Activated naive CD8-positive, alpha-beta T cell treated with anti-CD3 and anti-CD28 coated beads, Interleukin-2, amount 50 U/mL, for 24 hours (primary cell): ENCODE measurements around the gene GP1BB.

Source experiments
- ATAC-seq: fragments of 150-1000 bp; cut with Tn5 transposase; one replicate; pipeline ENCODE4 v1.10.0; 2021
- DNase-seq: peaks from one replicate; pipeline ENCODE4 v3.0.0; 2021
- H3K27ac Mint-ChIP-seq: one replicate; pipeline ENCODE4 v1.8.0; 2021; ENCODE audit warnings: mild to moderate bottlenecking, mixed read lengths
- H3K27me3 Mint-ChIP-seq: one replicate; pipeline ENCODE4 v1.8.0; 2021; ENCODE audit warnings: mixed read lengths
- H3K36me3 Mint-ChIP-seq: one replicate; pipeline ENCODE4 v1.8.0; 2021; ENCODE audit warnings: low read depth, mixed read lengths
- H3K4me1 Mint-ChIP-seq: one replicate; pipeline ENCODE4 v1.8.0; 2021; ENCODE audit warnings: mixed read lengths
- H3K4me3 Mint-ChIP-seq: one replicate; pipeline ENCODE4 v1.8.0; 2021; ENCODE audit warnings: mild to moderate bottlenecking, moderate library complexity, mixed read lengths
- H3K9me3 Mint-ChIP-seq: one replicate; pipeline ENCODE4 v1.8.0; 2021; ENCODE audit warnings: mixed read lengths

The GP1BB gene

DNA sequence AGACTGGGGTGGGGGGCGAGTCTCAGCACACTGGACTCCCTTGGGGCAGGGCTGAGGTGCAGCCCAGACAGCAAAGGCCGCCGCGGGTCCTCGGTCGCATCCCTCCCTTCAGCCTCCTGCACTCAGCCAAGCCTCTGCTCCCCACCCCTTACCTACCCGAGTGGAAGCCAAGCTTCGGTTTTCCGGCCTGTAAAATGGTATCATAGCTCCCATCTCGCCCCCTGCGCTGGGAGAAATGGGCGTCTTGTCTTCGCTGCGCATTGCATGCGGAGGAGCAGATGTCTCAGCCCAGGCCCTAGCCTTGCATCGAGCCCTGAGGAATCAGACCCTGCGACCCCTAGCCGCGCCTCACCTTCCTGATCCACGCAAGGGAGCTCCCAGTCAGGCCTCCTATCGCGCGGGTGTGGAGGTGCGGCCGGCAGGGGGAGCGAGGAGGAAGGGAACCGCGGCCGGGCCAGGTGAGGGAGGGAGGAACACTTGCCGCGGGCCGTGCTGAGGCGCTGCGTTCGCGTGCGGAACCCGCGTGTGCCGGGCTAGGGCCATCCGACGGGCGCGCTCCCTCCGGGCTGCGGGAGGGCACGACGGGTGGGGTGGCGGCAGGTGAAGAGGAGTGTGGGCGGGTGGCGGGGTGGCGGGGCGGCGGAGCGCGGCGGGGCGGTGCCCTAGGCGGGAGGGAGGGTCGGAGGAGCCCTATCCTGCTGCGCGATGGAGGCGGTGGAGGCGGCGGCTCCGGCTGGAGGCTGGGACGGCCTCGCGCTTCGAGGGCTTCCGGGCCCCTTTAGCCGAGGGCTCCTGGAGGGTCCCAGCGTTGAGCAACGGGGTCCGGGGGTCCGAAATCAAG lies 33.2 kb downstream of the GP1BB start:
- DNase-seq (peak; percentile 61), ATAC-seq (peak; percentile 13)
- H3K27me3 Mint-ChIP-seq, result peaks cover 62% of the 10 kb centered on the region

GRCh38 chr22:19757140-19757984 lies 34.0 kb downstream of the GP1BB start:
- Mint-ChIP-seq H3K27me3 (peaks cover 68% of the 10 kb centered on the region), H3K4me3 (peak overlapping the region; percentile 23), H3K27ac (no peak overlapping the region), H3K4me1 (peaks cover 32% of the 10 kb centered on the region), H3K9me3 (no peaks in the 10 kb centered on the region), H3K36me3 (peaks cover 2% of the 10 kb centered on the region)
- DNase-seq, result no peak
- ATAC-seq, result no peak

More for the DNA sequence above, 33.2 kb downstream of the GP1BB start:
- Mint-ChIP-seq H3K4me1 (peaks cover 29% of the 10 kb centered on the region), H3K27ac (no peak overlapping the region), H3K4me3 (peak overlapping the region; percentile 21), H3K36me3 (peaks cover 2% of the 10 kb centered on the region), H3K9me3 (no peaks in the 10 kb centered on the region)

- Mint-ChIP-seq H3K4me3 (peak overlapping the region; percentile 23), H3K27me3 (peaks cover 72% of the 10 kb centered on the region), H3K36me3 (peaks cover 2% of the 10 kb centered on the region), H3K9me3 (no peaks in the 10 kb centered on the region), H3K4me1 (peaks cover 32% of the 10 kb centered on the region), H3K27ac (no peak overlapping the region)
- no peak for ATAC-seq
- no peak for DNase-seq
These were observed 34.9 kb downstream of the GP1BB start for GRCh38 chr22:19757985-19758895.

GRCh38 chr22:19758896-19759426 lies 35.6 kb downstream of the GP1BB start:
- Mint-ChIP-seq H3K4me3 (no peak overlapping the region), H3K27me3 (peaks cover 71% of the 10 kb centered on the region), H3K36me3 (peaks cover 2% of the 10 kb centered on the region), H3K4me1 (peaks cover 32% of the 10 kb centered on the region), H3K9me3 (no peaks in the 10 kb centered on the region), H3K27ac (no peak overlapping the region)
- ATAC-seq (no peak), DNase-seq (no peak)

DNA sequence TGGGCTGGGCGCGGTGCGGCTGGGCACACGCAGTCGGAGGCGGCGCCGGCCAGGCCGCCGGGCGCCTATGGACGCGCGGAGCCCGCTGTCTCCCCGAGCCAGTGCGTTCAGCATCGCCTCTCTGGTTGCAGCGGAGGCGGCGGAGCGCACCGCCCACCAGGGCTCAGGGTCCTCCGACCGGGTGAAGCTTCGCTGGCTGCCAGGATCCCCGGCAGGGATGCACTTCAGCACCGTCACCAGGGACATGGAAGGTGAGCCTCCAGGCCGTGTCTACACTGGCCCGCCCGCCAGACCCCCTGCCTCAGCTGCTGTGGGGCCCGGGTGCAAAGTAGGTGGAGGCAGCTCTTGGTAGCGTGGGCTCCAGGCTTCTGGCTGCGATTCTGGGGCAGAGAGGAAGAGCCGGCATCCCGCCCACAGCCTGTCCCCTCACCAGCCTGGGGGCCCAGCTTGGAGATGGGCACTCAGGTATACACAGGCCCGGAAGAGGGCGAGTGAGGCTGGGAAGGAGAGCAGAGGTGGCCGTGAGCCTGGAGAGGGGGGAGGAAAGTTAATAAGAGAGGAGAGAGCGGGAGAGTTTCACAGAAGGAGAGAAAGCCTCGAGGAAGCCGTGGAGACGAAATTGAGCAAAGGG lies 36.2 kb downstream of the GP1BB start:
- Mint-ChIP-seq H3K27ac (peak overlapping the region; percentile 29), H3K9me3 (no peaks in the 10 kb centered on the region), H3K4me3 (peak overlapping the region; percentile 79), H3K36me3 (peaks cover 2% of the 10 kb centered on the region), H3K4me1 (peaks cover 32% of the 10 kb centered on the region), H3K27me3 (peaks cover 69% of the 10 kb centered on the region)
- no peak for ATAC-seq
- DNase-seq, result no peak

- Mint-ChIP-seq H3K4me3 (peak within 1 kb of the TSS; percentile 79), H3K27me3 (peaks cover 71% of the 10 kb centered on the region), H3K4me1 (peaks cover 32% of the 10 kb centered on the region), H3K9me3 (no peaks in the 10 kb centered on the region), H3K27ac (peak within 1 kb of the TSS; percentile 29), H3K36me3 (peaks cover 2% of the 10 kb centered on the region)
- no peak for DNase-seq
- no peak for ATAC-seq
These were observed 37.0 kb downstream of the GP1BB start, which contains the start of gene TBX1 for GRCh38 chr22:19760058-19760950. Gene TBX1, plus strand, starts transcription at chr22:19760778. Its CDS starts 66 bp downstream, at chr22:19760844.

DNA sequence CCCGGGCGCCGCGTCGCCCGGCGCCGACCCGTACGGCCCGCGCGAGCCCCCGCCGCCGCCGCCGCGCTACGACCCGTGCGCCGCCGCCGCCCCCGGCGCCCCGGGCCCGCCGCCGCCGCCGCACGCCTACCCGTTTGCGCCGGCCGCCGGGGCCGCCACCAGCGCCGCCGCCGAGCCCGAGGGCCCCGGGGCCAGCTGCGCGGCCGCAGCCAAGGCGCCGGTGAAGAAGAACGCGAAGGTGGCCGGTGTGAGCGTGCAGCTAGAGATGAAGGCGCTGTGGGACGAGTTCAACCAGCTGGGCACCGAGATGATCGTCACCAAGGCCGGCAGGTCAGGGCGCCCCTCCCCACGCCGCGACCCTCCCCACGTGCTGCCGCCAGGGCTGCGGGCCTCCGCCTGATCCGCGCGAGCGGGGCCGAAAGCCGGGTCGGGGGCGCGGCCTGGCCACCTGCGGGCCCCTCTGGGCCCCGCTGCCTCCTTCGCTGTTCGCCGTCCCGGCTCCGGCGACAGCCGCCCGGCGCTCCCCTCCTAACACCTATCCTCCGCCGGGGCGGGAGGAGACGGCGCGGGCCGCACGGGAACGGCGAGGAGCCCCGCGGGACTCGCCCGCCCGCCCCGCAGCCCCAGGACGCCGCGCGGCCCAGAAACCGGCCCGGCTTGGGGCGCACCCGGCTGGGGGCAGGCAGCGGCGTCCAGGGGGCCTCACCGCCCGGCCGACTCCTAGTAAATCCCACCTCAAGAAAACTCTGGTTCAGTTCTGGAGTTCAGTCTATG lies 37.8 kb downstream of the GP1BB start:
- Mint-ChIP-seq H3K27me3 (peaks cover 67% of the 10 kb centered on the region), H3K36me3 (peaks cover 2% of the 10 kb centered on the region), H3K27ac (no peak overlapping the region), H3K4me3 (peak overlapping the region; percentile 32), H3K4me1 (peaks cover 29% of the 10 kb centered on the region), H3K9me3 (no peaks in the 10 kb centered on the region)
- no peak for ATAC-seq
- no peak for DNase-seq

DNA sequence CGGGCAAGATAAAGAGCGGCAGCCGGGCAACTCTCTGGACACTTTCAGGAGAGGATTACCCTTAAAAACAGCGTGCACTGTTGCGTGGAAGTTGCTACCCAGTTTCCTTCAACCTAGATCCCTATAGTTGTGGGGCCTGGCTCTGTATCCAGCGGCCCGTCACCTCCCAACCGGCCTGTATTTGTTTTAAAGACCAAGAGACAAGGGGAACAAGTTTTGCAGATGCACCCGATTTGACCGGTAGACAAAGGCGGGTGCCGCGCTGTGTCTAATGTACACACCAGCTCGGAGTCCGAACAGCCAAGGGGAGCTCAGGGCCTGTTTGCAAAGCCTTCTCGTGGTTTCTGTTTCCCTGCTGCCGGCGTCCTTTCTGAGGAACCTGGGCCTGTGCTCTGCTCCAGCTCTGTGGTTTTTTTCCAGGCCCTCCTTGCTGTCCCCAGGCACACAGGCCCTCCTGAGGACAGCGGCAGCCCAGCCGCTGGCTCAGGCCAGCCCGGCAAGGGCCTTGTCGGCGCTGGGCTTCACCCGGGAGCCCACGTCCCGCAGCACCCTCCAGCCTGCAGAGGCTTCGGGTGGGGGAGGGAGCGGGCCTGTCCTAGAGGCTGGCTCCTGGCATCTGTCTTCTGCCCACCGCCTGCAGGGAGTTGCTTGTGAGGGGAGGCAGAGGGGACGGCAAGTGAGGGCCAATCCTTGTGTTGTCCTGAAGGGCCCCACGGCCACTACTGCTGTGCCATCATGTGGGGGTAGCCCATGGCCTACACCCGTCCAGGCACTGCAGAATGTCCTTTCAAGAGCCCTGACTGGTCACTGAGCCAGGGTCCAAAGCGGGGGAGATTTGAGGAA lies 38.6 kb downstream of the GP1BB start:
- Mint-ChIP-seq H3K9me3 (no peaks in the 10 kb centered on the region), H3K36me3 (peaks cover 2% of the 10 kb centered on the region), H3K4me3 (peak overlapping the region; percentile 32), H3K4me1 (peaks cover 26% of the 10 kb centered on the region), H3K27me3 (peaks cover 64% of the 10 kb centered on the region), H3K27ac (no peak overlapping the region)
- DNase-seq (no peak), ATAC-seq (no peak)

- Mint-ChIP-seq H3K36me3 (peaks cover 2% of the 10 kb centered on the region), H3K4me1 (peaks cover 23% of the 10 kb centered on the region), H3K4me3 (no peak overlapping the region), H3K27ac (no peak overlapping the region), H3K27me3 (peaks cover 64% of the 10 kb centered on the region), H3K9me3 (no peaks in the 10 kb centered on the region)
- no peak for DNase-seq
- ATAC-seq, result no peak
These were observed 39.5 kb downstream of the GP1BB start for GRCh38 chr22:19762568-19763457.

- no peak for DNase-seq
- Mint-ChIP-seq H3K4me1 (peaks cover 23% of the 10 kb centered on the region), H3K27ac (no peak overlapping the region), H3K4me3 (no peak overlapping the region), H3K9me3 (no peaks in the 10 kb centered on the region), H3K27me3 (peaks cover 66% of the 10 kb centered on the region), H3K36me3 (peaks cover 2% of the 10 kb centered on the region)
- ATAC-seq, result no peak
These were observed 40.3 kb downstream of the GP1BB start for GRCh38 chr22:19763458-19764298.
